CD14-positive monocyte (primary cell): ENCODE data around the gene MAN1C1. TPM values are rescaled to one million over a fixed set of nuclear protein-coding genes. Genes with fewer than 3 reads are reported as not detected.

Experiments used
- DNase-seq, 3 donors: peaks; one replicate each; pipeline ENCODE4 v3.0.0-alpha.2; 2011 to 2022
- H2AFZ ChIP-seq: 2 replicates; pipeline ENCODE4 v1.6.0; 2012; ENCODE audit warnings: mild to moderate bottlenecking, low read depth, low read length, inconsistent platforms; ENCODE audit not compliant: insufficient read depth, poor library complexity, severe bottlenecking
- H3K27ac ChIP-seq, 2 donors: 1 replicate in 1 of 2; 2 replicates in 1 of 2; pipeline ENCODE4 v1.5.1; 2012 to 2013; ENCODE audit warnings: low read length in 2 of 2, control low read depth in 1 of 2, inconsistent platforms in 1 of 2, low read depth in 1 of 2, mild to moderate bottlenecking in 1 of 2
- H3K27me3 ChIP-seq, 2 donors: one replicate each; pipeline versions ENCODE4 v1.6.0 to v1.6.1; 2011 to 2013; ENCODE audit warnings: low read length in 2 of 2; ENCODE audit not compliant: control insufficient read depth in 2 of 2, insufficient read depth in 2 of 2
- H3K36me3 ChIP-seq, 2 donors: replicated peaks in 1 of 2; 1 replicate in 1 of 2; 2 replicates in 1 of 2; pipeline versions ENCODE4 v1.5.1 to v1.6.1; 2012 to 2013; ENCODE audit warnings: low read length in 2 of 2, control low read depth in 1 of 2, inconsistent platforms in 1 of 2, mild to moderate bottlenecking in 1 of 2; ENCODE audit not compliant: insufficient read depth in 2 of 2, control insufficient read depth in 1 of 2
- H3K4me1 ChIP-seq, 2 donors: 1 replicate in 1 of 2; 2 replicates in 1 of 2; pipeline versions ENCODE4 v1.5.1 to v1.6.1; 2012 to 2013; ENCODE audit warnings: low read length in 2 of 2, control low read depth in 1 of 2, inconsistent platforms in 1 of 2, mild to moderate bottlenecking in 1 of 2, moderate library complexity in 1 of 2; ENCODE audit not compliant: insufficient read depth in 2 of 2, control insufficient read depth in 1 of 2
- H3K4me2 ChIP-seq: replicated peaks from 2 replicates; pipeline ENCODE3; 2012; ENCODE audit warnings: low read length, moderate library complexity, mild to moderate bottlenecking; ENCODE audit not compliant: poor library complexity, severe bottlenecking; ENCODE audit errors: extremely low read depth
- H3K4me3 ChIP-seq, 3 experiments: fragments of 200-600 bp in 1 of 3; sonication (generic) in 1 of 3; replicated peaks in 1 of 3; 1 replicate in 2 of 3; 2 replicates in 1 of 3; pipeline ENCODE4 v1.5.1; 2011 to 2013; ENCODE audit warnings: low read length in 3 of 3, mild to moderate bottlenecking in 3 of 3, control low read depth in 2 of 3, low read depth in 2 of 3, inconsistent platforms in 1 of 3, moderate library complexity in 1 of 3
- H3K79me2 ChIP-seq: 2 replicates; pipeline ENCODE4 v1.6.0; 2012; ENCODE audit warnings: mild to moderate bottlenecking, control low read depth, inconsistent platforms, low read length, moderate library complexity; ENCODE audit not compliant: insufficient read depth
- H3K9ac ChIP-seq: 2 replicates; pipeline ENCODE4 v1.6.0; 2017; ENCODE audit warnings: low read length, mild to moderate bottlenecking; ENCODE audit not compliant: insufficient read depth, poor library complexity, severe bottlenecking
- H3K9me3 ChIP-seq, 2 donors: replicated peaks in 1 of 2; 1 replicate in 1 of 2; 2 replicates in 1 of 2; pipeline versions ENCODE4 v1.5.1 to v1.6.1; 2012 to 2013; ENCODE audit warnings: low read length in 2 of 2, control low read depth in 1 of 2; ENCODE audit not compliant: control insufficient read depth in 1 of 2, insufficient read depth in 1 of 2
- H4K20me1 ChIP-seq: 2 replicates; pipeline ENCODE4 v1.6.0; 2012; ENCODE audit warnings: mild to moderate bottlenecking, low read length, control low read depth, moderate library complexity; ENCODE audit not compliant: insufficient read depth
- H3K27ac Mint-ChIP-seq, 7 donors: one replicate each; pipeline ENCODE4 v1.8.0; 2020; ENCODE audit warnings: mild to moderate bottlenecking in 7 of 7, mixed read lengths in 7 of 7, moderate library complexity in 6 of 7, inconsistent platforms in 2 of 7
- H3K27me3 Mint-ChIP-seq, 3 donors: one replicate each; pipeline ENCODE4 v1.8.0; 2021 to 2022; ENCODE audit warnings: low read depth in 3 of 3, mild to moderate bottlenecking in 3 of 3, mixed read lengths in 3 of 3, moderate library complexity in 3 of 3, inconsistent platforms in 1 of 3
- H3K36me3 Mint-ChIP-seq, 2 donors: one replicate each; pipeline ENCODE4 v1.8.0; 2020; ENCODE audit warnings: mixed read lengths in 2 of 2, inconsistent platforms in 1 of 2, mild to moderate bottlenecking in 1 of 2
- H3K4me1 Mint-ChIP-seq: one replicate; pipeline ENCODE4 v1.8.0; 2020; ENCODE audit warnings: mild to moderate bottlenecking, mixed read lengths
- H3K4me3 Mint-ChIP-seq, 2 donors: one replicate each; pipeline ENCODE4 v1.8.0; 2020; ENCODE audit warnings: mild to moderate bottlenecking in 2 of 2, mixed read lengths in 2 of 2, moderate library complexity in 1 of 2
- H3K9me3 Mint-ChIP-seq, 7 donors: one replicate each; pipeline ENCODE4 v1.8.0; 2020 to 2022; ENCODE audit warnings: mixed read lengths in 7 of 7, mild to moderate bottlenecking in 6 of 7, moderate library complexity in 6 of 7, inconsistent platforms in 2 of 7
- CTCF ChIP-seq: fragments of 200-600 bp; IDR thresholded peaks from one replicate; pipeline ENCODE4 v1.8.0; 2022; ENCODE audit warnings: antibody characterized with exemption, mild to moderate bottlenecking
- WGBS: methylation state at CpG from one replicate; pipeline ENCODE4 v1.1.5; 2013; ENCODE audit warnings: missing lambda C conversion rate; ENCODE audit not compliant: insufficient coverage; 5-methylcytosine and 5-hydroxymethylcytosine counted together
- intact Hi-C, 2 donors: fragments of 100-400 bp; cut with micrococcal nuclease; formaldehyde crosslinking; loops; one replicate each; pipeline versions ENCODE4 v1.15.0 to v1.15.1; 2023
- polyA plus RNA-seq, 3 donors: library from polyadenylated mRNA; depleted of rRNA in 1 of 3; unstranded in 2 of 3; stranded (reverse) in 1 of 3; fragments of 300-500 nt in 2 of 3; fragments of >200 nt in 1 of 3; fragmentation: Illumina TruSeq in 2 of 3; gene quantifications; 1 replicate in 2 of 3; 2 replicates in 1 of 3; pipeline ENCODE4 v1.2.3, GENCODE V29; 2012 to 2021

The MAN1C1 gene
- polyA plus RNA-seq, 3 donors: 1.2 to 7.2 (median 1.7) TPM

GRCh38 chr1:25826571-25826970 lies 210.0 kb downstream of the MAN1C1 start:
- no peaks in the 10 kb centered on the region for H3K27me3 ChIP-seq
- intact Hi-C loops: no loop called here
- no peak for DNase-seq
- peaks cover 69 to 80% of the 10 kb centered on the region in 2 donors for H3K36me3 ChIP-seq
- over 99% methylated on average over 9 of the region's 10 CpGs for WGBS
- peaks cover 33% of the 10 kb centered on the region for H3K79me2 ChIP-seq
- H3K4me3 ChIP-seq: no peak overlapping the region
- H3K27ac ChIP-seq: peak overlapping the region in 1 of 2 donors; percentile 3
- peaks cover 58 to 82% of the 10 kb centered on the region in 2 donors for H3K36me3 Mint-ChIP-seq
- H3K27ac Mint-ChIP-seq: peak overlapping the region in 1 of 7 donors; percentile 8
- H3K4me3 Mint-ChIP-seq: no peak overlapping the region
- TF ChIP-seq CTCF: no peak
- no peak overlapping the region for H2AFZ ChIP-seq
- H4K20me1 ChIP-seq: peaks cover 34% of the 10 kb centered on the region
- H3K9me3 ChIP-seq: no peaks in the 10 kb centered on the region
- peaks cover 4 to 6% of the 10 kb centered on the region in 2 donors for H3K4me1 ChIP-seq
- H3K27me3 Mint-ChIP-seq: peaks cover 0 to 2% (median 0%) of the 10 kb centered on the region in 3 donors
- peaks cover 0 to 2% (median 0%) of the 10 kb centered on the region in 7 donors for H3K9me3 Mint-ChIP-seq
- H3K4me2 ChIP-seq: no peak overlapping the region
- H3K9ac ChIP-seq: no peak overlapping the region
- peaks cover 10% of the 10 kb centered on the region for H3K4me1 Mint-ChIP-seq

GRCh38 chr1:25828491-25828890 lies 211.9 kb downstream of the MAN1C1 start:
- H3K36me3 Mint-ChIP-seq: peaks cover 72 to 85% of the 10 kb centered on the region in 2 donors
- peaks cover 23% of the 10 kb centered on the region for H3K79me2 ChIP-seq
- H2AFZ ChIP-seq: no peak overlapping the region
- no peak for TF ChIP-seq CTCF
- WGBS: no CpG with 5 or more reads among the region's 3 CpGs
- H3K27ac Mint-ChIP-seq: no peak overlapping the region
- no peak for DNase-seq
- H3K27me3 ChIP-seq: no peaks in the 10 kb centered on the region
- intact Hi-C loops: no loop called here
- no peak overlapping the region for H3K4me3 Mint-ChIP-seq
- no peak overlapping the region for H3K4me2 ChIP-seq
- H3K4me1 ChIP-seq: peaks cover 0 to 8% of the 10 kb centered on the region in 2 donors
- H3K27me3 Mint-ChIP-seq: no peaks in the 10 kb centered on the region
- H3K4me3 ChIP-seq: no peak overlapping the region
- H3K4me1 Mint-ChIP-seq: peaks cover 14% of the 10 kb centered on the region
- no peak overlapping the region for H3K27ac ChIP-seq
- no peak overlapping the region for H3K9ac ChIP-seq
- peaks cover 84 to 95% of the 10 kb centered on the region in 2 donors for H3K36me3 ChIP-seq
- H4K20me1 ChIP-seq: peaks cover 21% of the 10 kb centered on the region
- no peaks in the 10 kb centered on the region for H3K9me3 Mint-ChIP-seq
- H3K9me3 ChIP-seq: no peaks in the 10 kb centered on the region
